Measurements from ENCODE around the gene OPN1MW2.
"Not testable (repeated sequence)": the region's sequence is repeated elsewhere in the genome, so short reads cannot be mapped to it uniquely, and the experiment has no call there.

Gene OPN1MW2

DNA sequence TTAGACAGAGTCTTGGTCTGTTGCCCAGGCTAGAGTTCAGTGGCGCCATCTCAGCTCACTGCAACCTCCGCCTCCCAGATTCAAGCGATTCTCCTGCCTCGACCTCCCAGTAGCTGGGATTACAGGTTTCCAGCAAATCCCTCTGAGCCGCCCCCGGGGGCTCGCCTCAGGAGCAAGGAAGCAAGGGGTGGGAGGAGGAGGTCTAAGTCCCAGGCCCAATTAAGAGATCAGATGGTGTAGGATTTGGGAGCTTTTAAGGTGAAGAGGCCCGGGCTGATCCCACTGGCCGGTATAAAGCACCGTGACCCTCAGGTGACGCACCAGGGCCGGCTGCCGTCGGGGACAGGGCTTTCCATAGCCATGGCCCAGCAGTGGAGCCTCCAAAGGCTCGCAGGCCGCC lies at the start of gene OPN1MW2:
OPN1MW2 (plus strand) TSS at position 301 of the 400 bp plus-strand sequence; CDS start at position 361, 60 bp downstream.
- not testable (repeated sequence) for DNase-seq (ENCODE audit: low spot score)

DNA sequence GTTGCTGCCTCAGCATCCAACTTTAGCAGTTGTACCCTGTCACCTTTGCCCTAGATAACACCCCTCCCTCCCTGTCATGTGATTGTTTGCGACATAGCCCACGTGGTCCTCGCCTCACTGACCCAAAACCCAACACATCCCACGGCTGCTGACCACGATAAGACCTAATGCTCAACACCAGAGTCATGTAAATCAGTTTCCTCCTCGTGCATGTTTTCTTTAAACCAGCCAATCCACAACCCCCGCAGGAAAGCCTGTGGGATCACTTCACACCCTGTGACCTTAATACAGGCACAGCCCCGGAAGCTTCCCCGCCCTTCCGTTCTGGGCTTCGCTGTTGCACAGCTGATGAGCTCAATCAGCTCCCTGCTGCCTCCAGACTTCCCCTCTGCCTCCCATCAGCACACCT lies 47.0 kb upstream of the OPN1MW2 start:
- not testable (repeated sequence) for DNase-seq (ENCODE audit: low spot score)

DNA sequence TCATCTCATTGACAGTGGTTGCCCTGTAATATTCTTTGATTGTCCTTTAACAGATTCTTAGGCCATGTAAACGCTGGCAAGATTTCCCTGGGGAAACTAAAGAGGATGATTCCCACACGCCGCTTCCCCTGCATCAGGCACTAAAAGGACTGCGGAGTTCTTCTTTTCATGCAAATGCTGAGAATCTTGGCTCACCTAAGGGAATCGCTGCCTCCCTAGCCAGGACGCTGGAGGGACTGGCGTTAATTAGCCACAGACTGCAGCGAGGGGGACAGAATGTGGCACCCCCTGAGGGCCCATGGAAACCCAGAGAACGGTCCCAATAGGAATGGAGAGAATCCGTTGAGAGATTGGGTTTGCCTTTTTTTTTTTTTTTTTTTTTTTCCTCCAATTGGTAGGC lies 45.2 kb upstream of the OPN1MW2 start:
- DNase-seq (ENCODE audit: low spot score), result not testable (repeated sequence)

DNA sequence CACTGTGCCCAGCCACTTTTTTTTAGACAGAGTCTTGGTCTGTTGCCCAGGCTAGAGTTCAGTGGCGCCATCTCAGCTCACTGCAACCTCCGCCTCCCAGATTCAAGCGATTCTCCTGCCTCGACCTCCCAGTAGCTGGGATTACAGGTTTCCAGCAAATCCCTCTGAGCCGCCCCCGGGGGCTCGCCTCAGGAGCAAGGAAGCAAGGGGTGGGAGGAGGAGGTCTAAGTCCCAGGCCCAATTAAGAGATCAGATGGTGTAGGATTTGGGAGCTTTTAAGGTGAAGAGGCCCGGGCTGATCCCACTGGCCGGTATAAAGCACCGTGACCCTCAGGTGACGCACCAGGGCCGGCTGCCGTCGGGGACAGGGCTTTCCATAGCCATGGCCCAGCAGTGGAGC lies 37.3 kb upstream of the OPN1MW2 start, which contains the start of gene OPN1MW:
OPN1MW (plus strand) TSS at position 301 of the 400 bp plus-strand sequence; CDS start at position 383, 82 bp downstream.
- DNase-seq (ENCODE audit: low spot score), result not testable (repeated sequence)

DNA sequence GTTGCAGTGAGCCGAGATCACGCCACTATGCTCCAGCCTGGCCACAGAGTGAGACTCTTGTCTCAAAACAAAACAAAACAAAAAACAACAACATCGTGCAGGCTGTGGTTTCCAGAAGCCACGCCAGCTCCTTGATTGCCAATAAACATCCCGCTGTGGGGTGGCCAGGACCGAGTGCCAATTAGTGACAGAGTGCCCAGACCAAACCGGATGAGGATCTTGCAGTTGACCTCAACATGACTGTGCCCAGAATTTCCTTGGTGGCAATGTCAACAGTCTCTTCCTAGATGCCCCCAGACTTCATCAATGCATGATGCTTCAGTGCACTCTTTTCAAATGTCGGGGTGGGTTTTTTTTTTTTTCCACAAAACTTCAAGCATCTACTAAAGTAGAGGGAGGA lies 35.8 kb upstream of the OPN1MW2 start:
- DNase-seq (ENCODE audit: low spot score), result not testable (repeated sequence)

DNA sequence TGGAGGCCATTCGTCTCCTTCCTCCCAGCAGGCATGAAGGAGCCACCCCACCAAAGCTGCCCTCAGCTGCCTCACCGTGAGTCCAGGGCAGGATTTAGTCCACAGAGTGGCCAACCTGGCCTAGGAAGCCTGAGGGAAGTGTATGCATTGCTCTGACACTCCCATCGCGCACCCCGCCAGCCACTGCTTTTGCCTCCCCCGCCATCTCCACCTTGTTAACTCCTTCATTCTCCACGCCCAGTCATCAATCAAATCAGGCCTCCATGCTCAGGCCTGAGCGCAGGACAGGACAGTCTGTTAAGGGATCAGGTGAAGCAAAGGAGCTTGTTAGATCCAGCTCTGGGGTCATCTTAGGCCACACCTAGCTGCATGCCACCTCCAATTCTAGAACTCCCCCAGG lies 26.7 kb upstream of the OPN1MW2 start:
- not testable (repeated sequence) for DNase-seq (ENCODE audit: low spot score)

DNA sequence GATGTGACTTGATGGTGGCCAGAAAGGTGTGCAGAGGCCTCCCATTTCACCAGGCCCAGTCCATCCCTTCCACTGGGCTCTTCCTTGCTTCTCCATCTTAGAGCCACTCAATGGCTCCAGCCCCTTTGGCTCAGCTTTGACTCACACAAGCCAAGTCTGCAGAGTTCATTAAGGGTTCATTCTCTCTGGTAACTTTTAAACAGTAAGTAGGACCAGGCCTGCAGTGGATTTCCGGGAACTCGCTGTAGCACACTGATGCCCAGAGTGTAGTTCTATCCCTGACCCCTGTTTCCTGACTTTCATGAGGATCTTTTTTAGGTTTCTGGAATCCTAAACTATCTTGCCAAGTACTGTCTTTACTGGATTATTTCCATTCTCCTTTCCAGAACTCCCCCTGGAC lies 25.2 kb upstream of the OPN1MW2 start:
- not testable (repeated sequence) for DNase-seq (ENCODE audit: low spot score)

DNA sequence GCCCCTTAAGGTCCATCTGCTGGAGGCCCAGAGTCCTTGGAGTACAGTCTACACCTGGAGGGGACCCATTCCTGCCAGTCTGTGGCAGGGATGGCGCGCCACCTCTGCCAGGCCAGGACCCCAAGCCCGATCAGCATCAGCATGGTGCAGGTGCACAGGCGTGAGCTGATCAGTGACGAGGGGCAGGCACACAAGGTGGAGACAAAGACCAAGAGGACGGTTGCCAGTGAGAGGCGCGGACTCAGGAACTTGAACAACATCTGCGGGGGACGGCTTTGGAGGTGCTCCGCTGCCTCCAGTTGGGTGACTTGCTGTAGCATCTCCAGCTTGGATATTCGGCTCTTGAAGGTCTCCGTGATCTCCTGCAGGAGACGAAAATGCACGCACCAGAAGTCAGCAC lies 23.1 kb upstream of the OPN1MW2 start:
- not testable (repeated sequence) for DNase-seq (ENCODE audit: low spot score)

DNA sequence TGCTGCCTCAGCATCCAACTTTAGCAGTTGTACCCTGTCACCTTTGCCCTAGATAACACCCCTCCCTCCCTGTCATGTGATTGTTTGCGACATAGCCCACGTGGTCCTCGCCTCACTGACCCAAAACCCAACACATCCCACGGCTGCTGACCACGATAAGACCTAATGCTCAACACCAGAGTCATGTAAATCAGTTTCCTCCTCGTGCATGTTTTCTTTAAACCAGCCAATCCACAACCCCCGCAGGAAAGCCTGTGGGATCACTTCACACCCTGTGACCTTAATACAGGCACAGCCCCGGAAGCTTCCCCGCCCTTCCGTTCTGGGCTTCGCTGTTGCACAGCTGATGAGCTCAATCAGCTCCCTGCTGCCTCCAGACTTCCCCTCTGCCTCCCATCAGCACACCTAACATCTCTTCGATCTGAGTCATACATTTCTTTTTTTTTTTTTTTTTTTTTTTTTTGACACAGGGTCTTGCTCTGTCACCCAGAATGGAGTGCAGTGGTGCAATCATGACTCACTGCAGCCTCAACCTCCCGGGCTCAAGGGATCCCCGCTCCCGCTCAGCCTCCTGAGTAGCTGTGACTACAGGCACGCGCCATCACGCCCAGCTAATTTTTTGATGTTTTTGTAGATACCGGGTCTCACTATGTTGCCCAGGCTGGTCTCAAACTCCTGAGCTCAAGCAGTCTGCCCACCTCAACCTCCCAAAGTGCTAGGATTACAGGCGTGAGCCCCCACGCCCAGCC lies 9.7 kb upstream of the OPN1MW2 start:
- DNase-seq (ENCODE audit: low spot score), result not testable (repeated sequence)

DNA sequence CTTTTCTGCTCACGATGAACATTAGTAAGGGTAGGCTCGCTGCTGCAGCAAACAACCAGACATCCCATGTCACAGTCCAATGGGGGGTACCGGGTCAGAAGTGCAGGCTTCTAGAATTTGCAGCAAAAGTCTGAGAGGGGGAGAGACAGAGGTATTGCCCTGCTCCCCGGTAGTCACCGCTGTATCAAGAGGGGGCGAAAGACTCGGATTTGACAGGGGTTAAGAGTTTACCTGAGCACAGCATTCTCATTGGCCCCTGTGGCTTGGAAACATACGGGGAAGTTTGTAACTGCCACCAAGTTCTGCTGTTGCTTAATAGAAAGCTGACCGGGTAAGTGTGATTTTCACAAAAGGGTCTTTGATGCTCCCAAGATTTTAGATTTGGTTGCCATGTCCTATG lies 8.5 kb upstream of the OPN1MW2 start:
- DNase-seq (ENCODE audit: low spot score), result not testable (repeated sequence)

DNA sequence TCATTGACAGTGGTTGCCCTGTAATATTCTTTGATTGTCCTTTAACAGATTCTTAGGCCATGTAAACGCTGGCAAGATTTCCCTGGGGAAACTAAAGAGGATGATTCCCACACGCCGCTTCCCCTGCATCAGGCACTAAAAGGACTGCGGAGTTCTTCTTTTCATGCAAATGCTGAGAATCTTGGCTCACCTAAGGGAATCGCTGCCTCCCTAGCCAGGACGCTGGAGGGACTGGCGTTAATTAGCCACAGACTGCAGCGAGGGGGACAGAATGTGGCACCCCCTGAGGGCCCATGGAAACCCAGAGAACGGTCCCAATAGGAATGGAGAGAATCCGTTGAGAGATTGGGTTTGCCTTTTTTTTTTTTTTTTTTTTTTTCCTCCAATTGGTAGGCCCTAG lies 8.1 kb upstream of the OPN1MW2 start:
- DNase-seq (ENCODE audit: low spot score), result not testable (repeated sequence)

DNA sequence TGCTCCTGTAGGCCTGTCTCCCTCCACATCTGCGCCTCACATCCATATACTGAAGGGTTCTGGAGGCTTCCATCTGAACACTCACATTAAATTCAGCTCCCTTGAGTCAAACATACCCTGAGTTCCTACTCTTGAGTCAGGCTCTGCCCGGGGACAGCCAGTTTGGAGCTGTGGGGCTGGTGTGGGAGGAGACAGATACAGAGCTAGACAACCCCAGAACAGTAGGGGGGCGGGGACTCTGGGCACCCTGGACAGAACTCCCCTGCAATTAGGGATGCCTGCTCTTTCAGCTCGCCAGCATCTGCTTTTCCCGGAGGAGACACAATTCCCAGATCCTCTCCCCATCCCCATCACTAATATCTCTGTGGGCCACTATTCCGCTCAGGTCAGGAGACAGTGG lies 5.7 kb downstream of the OPN1MW2 start:
- not testable (repeated sequence) for DNase-seq (ENCODE audit: low spot score)

DNA sequence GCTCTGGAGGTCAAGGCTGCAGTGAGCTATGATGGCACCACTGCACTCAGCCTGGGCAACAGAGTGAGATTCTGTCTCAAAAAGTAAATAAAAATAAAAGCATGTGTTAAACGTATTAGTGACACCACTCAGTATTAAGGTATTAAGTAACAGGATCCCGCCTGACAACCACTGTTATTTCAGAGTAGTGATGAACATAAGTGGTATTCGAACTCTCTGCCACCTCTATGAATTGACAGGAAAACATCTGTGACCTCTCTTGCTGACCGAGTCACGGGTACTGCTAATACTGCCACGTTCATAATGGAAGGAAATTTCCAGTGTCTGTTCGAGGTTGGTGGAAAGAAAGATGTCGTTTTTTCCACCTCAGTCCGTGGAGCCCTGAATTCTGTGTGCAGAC lies 7.2 kb downstream of the OPN1MW2 start:
- not testable (repeated sequence) for DNase-seq (ENCODE audit: low spot score)

DNA sequence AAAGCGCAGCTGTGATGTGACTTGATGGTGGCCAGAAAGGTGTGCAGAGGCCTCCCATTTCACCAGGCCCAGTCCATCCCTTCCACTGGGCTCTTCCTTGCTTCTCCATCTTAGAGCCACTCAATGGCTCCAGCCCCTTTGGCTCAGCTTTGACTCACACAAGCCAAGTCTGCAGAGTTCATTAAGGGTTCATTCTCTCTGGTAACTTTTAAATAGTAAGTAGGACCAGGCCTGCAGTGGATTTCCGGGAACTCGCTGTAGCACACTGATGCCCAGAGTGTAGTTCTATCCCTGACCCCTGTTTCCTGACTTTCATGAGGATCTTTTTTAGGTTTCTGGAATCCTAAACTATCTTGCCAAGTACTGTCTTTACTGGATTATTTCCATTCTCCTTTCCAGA lies 11.9 kb downstream of the OPN1MW2 start:
- DNase-seq (ENCODE audit: low spot score), result not testable (repeated sequence)

DNA sequence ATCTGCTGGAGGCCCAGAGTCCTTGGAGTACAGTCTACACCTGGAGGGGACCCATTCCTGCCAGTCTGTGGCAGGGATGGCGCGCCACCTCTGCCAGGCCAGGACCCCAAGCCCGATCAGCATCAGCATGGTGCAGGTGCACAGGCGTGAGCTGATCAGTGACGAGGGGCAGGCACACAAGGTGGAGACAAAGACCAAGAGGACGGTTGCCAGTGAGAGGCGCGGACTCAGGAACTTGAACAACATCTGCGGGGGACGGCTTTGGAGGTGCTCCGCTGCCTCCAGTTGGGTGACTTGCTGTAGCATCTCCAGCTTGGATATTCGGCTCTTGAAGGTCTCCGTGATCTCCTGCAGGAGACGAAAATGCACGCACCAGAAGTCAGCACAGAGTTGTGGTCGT lies 14.1 kb downstream of the OPN1MW2 start:
- not testable (repeated sequence) for DNase-seq (ENCODE audit: low spot score)

DNA sequence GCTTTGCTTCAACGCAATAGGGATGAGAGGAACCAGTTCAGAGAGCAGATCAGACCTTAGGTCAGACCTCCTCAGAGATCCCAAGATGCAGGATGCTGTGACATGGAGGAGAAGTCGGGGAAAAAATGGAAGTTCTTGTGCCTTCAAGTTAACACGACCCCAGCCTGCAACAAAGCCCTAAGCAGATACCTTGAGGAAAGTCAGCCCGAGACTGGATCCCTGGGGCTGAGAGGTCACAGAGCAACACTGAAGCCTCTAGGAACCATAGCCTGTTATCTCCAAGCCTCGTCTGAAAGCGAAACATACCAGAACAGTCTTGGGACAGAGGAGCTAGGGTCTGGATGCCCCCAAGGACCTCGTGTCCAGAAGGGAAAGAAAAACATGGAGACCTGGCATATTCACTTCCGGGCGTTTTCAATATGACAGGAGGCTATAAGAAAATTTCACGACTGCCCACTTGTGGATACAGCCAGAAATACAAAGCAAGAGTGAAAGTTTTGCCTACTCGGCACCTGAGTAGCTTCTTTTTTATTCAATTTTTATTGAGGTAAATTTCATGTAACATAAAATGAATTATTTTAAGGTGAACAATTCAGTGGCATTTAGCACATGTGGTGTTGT lies 19.5 kb downstream of the OPN1MW2 start:
- not testable (repeated sequence) for DNase-seq (ENCODE audit: low spot score)

DNA sequence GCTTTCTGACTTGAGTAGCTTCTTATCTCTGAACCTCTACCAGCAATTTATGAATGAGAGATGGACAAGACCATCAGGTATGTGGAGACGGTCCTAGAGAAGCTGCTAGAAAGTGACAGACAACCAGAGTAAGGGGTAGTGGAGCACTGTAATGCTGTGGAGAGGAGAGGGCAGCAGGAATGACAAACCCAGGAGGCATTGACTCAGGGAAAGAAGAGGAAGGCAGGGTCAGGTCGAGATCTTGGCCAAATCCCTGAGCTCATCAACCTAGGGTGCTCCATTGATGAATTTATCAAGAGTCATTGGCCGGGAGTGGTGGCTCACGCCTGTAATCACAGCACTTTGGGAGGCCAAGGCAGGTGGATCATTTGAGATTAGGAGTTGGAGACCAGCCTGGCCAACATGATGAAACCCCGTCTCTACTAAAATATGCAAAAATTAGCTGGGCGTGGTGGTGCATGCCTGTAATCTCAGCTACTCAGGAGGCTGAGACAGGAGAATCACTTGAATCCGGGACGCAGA lies 20.5 kb downstream of the OPN1MW2 start:
- not testable (repeated sequence) for DNase-seq (ENCODE audit: low spot score)

DNA sequence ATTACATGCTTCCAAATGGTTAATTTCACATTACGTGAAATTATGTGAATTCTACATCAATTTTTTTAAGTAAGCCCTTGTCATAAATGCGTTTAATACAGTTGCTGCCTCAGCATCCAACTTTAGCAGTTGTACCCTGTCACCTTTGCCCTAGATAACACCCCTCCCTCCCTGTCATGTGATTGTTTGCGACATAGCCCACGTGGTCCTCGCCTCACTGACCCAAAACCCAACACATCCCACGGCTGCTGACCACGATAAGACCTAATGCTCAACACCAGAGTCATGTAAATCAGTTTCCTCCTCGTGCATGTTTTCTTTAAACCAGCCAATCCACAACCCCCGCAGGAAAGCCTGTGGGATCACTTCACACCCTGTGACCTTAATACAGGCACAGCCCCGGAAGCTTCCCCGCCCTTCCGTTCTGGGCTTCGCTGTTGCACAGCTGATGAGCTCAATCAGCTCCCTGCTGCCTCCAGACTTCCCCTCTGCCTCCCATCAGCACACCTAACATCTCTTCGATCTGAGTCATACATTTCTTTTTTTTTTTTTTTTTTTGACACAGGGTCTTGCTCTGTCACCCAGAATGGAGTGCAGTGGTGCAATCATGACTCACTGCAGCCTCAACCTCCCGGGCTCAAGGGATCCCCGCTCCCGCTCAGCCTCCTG lies 28.0 kb downstream of the OPN1MW2 start:
- DNase-seq (ENCODE audit: low spot score), result not testable (repeated sequence)

DNA sequence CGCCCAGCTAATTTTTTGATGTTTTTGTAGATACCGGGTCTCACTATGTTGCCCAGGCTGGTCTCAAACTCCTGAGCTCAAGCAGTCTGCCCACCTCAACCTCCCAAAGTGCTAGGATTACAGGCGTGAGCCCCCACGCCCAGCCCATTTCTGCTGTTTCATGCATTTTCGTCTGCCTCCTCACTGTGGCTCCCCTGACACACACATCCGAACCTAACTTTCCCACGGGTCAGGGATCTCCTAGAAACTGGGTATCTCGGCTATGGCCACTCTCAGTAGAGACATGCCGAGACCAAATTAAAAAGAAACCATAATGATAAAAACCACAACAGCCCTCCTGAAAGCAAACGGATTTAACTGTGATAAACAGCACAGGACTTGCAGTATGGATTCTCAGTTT lies 28.5 kb downstream of the OPN1MW2 start:
- DNase-seq (ENCODE audit: low spot score), result not testable (repeated sequence)

DNA sequence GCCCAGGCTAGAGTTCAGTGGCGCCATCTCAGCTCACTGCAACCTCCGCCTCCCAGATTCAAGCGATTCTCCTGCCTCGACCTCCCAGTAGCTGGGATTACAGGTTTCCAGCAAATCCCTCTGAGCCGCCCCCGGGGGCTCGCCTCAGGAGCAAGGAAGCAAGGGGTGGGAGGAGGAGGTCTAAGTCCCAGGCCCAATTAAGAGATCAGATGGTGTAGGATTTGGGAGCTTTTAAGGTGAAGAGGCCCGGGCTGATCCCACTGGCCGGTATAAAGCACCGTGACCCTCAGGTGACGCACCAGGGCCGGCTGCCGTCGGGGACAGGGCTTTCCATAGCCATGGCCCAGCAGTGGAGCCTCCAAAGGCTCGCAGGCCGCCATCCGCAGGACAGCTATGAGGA lies 37.7 kb downstream of the OPN1MW2 start, which contains the start of gene OPN1MW3:
OPN1MW3 (plus strand) TSS at position 301 of the 400 bp plus-strand sequence; CDS start at position 339, 38 bp downstream.
- DNase-seq (ENCODE audit: low spot score), result not testable (repeated sequence)

DNA sequence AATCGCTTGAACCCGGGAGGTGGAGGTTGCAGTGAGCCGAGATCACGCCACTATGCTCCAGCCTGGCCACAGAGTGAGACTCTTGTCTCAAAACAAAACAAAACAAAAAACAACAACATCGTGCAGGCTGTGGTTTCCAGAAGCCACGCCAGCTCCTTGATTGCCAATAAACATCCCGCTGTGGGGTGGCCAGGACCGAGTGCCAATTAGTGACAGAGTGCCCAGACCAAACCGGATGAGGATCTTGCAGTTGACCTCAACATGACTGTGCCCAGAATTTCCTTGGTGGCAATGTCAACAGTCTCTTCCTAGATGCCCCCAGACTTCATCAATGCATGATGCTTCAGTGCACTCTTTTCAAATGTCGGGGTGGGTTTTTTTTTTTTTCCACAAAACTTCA lies 39.2 kb downstream of the OPN1MW2 start:
- not testable (repeated sequence) for DNase-seq (ENCODE audit: low spot score)

DNA sequence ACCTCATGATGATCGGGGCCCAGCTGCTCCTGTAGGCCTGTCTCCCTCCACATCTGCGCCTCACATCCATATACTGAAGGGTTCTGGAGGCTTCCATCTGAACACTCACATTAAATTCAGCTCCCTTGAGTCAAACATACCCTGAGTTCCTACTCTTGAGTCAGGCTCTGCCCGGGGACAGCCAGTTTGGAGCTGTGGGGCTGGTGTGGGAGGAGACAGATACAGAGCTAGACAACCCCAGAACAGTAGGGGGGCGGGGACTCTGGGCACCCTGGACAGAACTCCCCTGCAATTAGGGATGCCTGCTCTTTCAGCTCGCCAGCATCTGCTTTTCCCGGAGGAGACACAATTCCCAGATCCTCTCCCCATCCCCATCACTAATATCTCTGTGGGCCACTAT lies 43.5 kb downstream of the OPN1MW2 start:
- DNase-seq (ENCODE audit: low spot score), result not testable (repeated sequence)

Measured in kidney capillary endothelial cell (primary cell).